ENCODE data around the gene PURA. TPM values are rescaled to one million over a fixed set of nuclear protein-coding genes. Genes with fewer than 3 reads are reported as not detected.
A peak's percentile ranks its signal among the peaks of the same experiment; 100 is the strongest.

Gene PURA
- total RNA-seq, 8 experiments from 2014 or later = 3.0 to 18.9 (median 8.0) TPM

DNA sequence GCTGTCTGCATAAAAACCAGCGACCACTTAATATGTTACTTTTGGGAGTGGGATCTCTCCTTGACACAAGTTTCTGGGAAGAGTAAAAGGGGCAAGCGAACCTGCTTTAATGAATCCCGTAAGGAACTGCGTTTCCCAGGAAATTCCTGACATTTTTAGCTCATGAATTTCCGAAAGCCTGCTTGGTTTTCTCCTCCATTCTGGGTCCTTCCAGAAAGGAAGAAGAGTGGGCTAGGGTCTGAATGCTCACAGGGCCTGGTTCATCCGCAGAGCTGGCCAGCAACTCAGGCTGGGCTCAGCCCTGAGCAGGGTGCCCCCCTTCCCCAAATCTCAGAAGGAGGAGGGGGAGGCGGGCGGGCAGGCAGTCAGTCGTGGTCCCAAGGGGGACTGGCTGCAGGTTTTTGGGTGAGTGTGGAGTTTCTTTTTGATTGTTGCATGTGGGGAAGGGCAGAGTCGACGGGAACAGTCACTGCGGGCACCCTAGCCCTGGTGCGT is 1.2 kb upstream of the PURA start:
- peaks cover 14 to 28% of the 10 kb centered on the region in 2 donors for H3K4me1 ChIP-seq (replicated peaks in 1 of 2)
- WGBS, 10 experiments = 0 to 16% (median 11%) methylated on average over 3 to 4 of the region's 13 CpGs; no CpG with 5 or more reads in 4 of the 10 experiments
- in situ Hi-C loops (cut with MboI; ENCODE audit: low pct_unique_long_range_greater_than_20kb in 2 of 9, low sequenced_read_pairs in 9 of 9, unreplicated experiment in 9 of 9) = no loop called here
- H3K4me3 ChIP-seq = peak overlapping the region in 2 of 5 donors; percentile 64 to 73
- H3K27ac ChIP-seq = no peak overlapping the region
- ATAC-seq (replicated peaks in 6 of 8) = no peak

DNA sequence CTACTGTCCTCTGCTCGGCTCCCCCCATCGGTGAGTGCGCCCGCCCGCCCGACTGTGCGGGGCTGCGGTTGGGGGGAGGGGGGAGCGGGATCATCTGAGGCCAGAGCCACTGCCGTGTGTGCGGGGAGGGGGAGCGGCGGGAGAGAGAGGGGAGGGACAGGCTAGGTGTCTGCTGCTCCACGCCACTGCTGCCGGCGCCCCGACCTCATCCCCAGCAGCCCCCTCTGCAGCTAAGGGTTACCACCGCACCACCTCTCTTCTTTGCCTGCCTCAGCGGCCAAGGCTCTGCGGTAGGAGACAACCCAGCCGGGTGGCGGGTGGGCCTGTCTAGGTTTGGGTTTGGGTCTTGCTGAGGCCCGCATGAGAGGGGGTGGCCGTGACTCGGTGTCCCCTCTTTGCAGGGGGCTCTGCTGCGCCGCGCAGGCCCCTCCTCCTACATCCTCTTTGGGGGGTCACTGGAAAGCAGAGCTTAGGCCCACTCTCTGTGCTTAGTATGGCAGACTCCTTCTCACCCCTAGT is 670 bp upstream of the PURA start:
- in situ Hi-C loops (cut with MboI; ENCODE audit: low pct_unique_long_range_greater_than_20kb in 2 of 9, low sequenced_read_pairs in 9 of 9, unreplicated experiment in 9 of 9) = no loop called here
- Histone ChIP-seq H3K27ac (no peak overlapping the region), H3K4me3 (peak overlapping the region; percentile 57 to 73 (median 64)), H3K4me1 (replicated peaks in 1 of 2) (peaks cover 14 to 28% of the 10 kb centered on the region in 2 donors)
- WGBS, 10 experiments = 0% methylated on average over 1 of the region's 28 CpGs; no CpG with 5 or more reads in 9 of the 10 experiments
- ATAC-seq (replicated peaks in 6 of 8) = peak; percentile 1 to 43 (median 27)

DNA sequence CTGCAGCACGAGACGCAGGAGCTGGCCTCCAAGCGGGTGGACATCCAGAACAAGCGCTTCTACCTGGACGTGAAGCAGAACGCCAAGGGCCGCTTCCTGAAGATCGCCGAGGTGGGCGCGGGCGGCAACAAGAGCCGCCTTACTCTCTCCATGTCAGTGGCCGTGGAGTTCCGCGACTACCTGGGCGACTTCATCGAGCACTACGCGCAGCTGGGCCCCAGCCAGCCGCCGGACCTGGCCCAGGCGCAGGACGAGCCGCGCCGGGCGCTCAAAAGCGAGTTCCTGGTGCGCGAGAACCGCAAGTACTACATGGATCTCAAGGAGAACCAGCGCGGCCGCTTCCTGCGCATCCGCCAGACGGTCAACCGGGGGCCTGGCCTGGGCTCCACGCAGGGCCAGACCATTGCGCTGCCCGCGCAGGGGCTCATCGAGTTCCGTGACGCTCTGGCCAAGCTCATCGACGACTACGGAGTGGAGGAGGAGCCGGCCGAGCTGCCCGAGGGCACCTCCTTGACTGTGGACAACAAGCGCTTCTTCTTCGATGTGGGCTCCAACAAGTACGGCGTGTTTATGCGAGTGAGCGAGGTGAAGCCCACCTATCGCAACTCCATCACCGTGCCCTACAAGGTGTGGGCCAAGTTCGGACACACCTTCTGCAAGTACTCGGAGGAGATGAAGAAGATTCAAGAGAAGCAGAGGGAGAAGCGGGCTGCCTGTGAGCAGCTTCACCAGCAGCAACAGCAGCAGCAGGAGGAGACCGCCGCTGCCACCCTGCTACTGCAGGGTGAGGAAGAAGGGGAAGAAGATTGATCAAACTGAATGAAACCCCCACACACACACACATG is 654 bp downstream of the PURA start:
- H3K4me1 ChIP-seq (replicated peaks in 1 of 2) = peaks cover 10 to 17% of the 10 kb centered on the region in 2 donors
- ATAC-seq (replicated peaks in 6 of 8) = peak; percentile 16 to 65 (median 30)
- 0 to 27% (median 10%) methylated on average over 1 to 9 of the region's 65 CpGs; no CpG with 5 or more reads in 5 of the 10 experiments for WGBS, 10 experiments
- H3K4me3 ChIP-seq = peak overlapping the region; percentile 57 to 73 (median 64)
- H3K27ac ChIP-seq = peak overlapping the region in 1 of 2 donors; percentile 43
- in situ Hi-C loops (cut with MboI; ENCODE audit: low pct_unique_long_range_greater_than_20kb in 2 of 9, low sequenced_read_pairs in 9 of 9, unreplicated experiment in 9 of 9) = no loop called here

DNA sequence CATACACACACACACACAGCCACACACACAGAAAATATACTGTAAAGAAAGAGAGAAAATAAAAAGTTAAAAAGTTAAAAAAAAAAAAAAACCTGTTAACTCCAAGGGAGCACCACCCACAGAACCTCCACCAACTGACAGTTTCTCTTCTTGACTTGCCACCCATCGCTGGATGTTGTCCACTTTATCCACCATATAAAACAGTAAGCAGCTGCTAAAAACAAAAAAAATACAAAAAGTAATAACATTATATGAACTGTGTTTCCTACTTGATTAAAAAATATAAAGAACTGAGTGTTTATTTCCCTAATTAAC is 1.2 kb downstream of the PURA start:
- no peak for ATAC-seq (replicated peaks in 6 of 8)
- Histone ChIP-seq H3K4me1 (replicated peaks in 1 of 2) (peaks cover 10 to 17% of the 10 kb centered on the region in 2 donors), H3K27ac (no peak overlapping the region), H3K4me3 (peak overlapping the region; percentile 57 to 73 (median 64))
- 0 to 60% (median 20%) methylated on average over 1 of the region's 1 CpG; no CpG with 5 or more reads in 3 of the 10 experiments for WGBS, 10 experiments
- in situ Hi-C loops (cut with MboI; ENCODE audit: low pct_unique_long_range_greater_than_20kb in 2 of 9, low sequenced_read_pairs in 9 of 9, unreplicated experiment in 9 of 9) = no loop called here

DNA sequence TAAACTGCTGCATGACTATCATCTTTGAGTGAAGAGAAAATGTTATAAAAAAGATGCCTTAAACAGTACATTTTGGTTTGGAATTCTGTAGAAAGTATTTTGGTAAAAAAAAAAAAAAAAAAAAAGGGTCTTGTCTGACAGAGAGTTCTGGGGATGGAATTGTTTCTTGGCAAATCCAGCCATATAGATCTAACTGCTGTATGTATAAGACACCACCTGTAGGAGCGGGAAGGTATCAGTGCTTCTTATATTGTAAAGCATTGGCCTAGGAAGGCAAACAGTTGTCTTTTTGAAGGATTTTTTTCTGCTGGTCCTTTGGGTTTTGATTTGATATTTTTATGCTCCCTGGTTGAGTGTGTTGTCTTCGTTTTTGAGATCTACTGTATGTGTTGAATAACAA is 2.8 kb downstream of the PURA start:
- in situ Hi-C loops (cut with MboI; ENCODE audit: low pct_unique_long_range_greater_than_20kb in 2 of 9, low sequenced_read_pairs in 9 of 9, unreplicated experiment in 9 of 9) = no loop called here
- Histone ChIP-seq H3K4me3 (no peak overlapping the region), H3K27ac (no peak overlapping the region), H3K4me1 (replicated peaks in 1 of 2) (peaks cover 10 to 17% of the 10 kb centered on the region in 2 donors)
- 23 to 83% (median 55%) methylated on average over 1 to 2 of the region's 2 CpGs; no CpG with 5 or more reads in 1 of the 10 experiments for WGBS, 10 experiments
- no peak for ATAC-seq (replicated peaks in 6 of 8)

DNA sequence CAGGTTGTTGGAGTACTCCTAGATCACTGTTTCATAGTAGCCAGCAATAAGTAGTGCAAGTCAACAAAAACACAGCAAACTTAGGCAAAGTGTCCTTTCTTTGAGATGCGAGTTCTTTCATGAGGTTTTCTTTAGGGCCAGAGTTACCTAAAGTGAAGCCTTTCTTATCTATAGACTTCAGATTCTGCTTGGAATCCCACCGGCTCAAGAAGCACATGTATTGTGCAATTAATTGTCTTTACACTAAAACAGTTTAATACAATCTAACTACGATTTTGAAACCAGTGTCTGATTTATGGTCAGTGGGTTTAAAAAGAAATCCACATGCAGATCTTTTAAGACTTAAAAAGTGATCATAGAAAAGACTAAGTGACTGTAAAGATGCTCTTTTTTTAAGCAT is 3.6 kb downstream of the PURA start:
- Histone ChIP-seq H3K27ac (no peak overlapping the region), H3K4me1 (replicated peaks in 1 of 2) (peaks cover 10 to 17% of the 10 kb centered on the region in 2 donors), H3K4me3 (no peak overlapping the region)
- WGBS, 10 experiments = 14 to 90% (median 47%) methylated on average over 1 to 3 of the region's 3 CpGs; no CpG with 5 or more reads in 1 of the 10 experiments
- ATAC-seq (replicated peaks in 6 of 8) = no peak
- in situ Hi-C loops (cut with MboI; ENCODE audit: low pct_unique_long_range_greater_than_20kb in 2 of 9, low sequenced_read_pairs in 9 of 9, unreplicated experiment in 9 of 9) = no loop called here

DNA sequence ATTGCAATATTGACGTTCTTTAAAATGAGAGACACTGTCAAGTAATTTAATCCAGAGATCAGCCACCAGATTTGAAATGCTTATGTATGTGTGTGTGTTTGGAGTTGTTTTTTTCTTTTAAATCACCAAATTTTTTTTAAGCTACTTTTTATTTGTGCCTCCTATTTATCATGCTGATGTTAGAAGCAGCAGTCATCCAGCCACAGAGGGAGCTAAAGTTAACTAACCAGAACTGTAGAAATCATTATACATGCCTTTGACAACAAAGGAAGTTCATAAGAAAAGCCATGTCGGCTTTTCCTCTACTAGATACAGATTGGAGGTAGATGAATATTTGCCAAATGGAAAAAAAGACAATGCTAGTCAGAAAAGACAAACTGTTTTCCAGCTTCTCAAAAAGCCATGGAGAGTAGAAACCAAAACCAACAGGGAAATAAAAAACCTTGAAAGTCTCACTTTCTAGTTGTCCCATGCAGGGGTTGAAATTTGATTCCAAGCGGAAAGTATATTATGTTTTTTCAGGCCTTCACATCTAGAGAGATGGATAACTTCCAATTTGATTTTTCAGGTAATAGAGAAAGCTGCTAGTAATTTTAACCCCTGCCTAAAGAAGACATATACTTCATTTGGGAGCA is 4.5 kb downstream of the PURA start:
- in situ Hi-C loops (cut with MboI; ENCODE audit: low pct_unique_long_range_greater_than_20kb in 2 of 9, low sequenced_read_pairs in 9 of 9, unreplicated experiment in 9 of 9) = no loop called here
- no peak for ATAC-seq (replicated peaks in 6 of 8)
- Histone ChIP-seq H3K4me3 (no peak overlapping the region), H3K4me1 (replicated peaks in 1 of 2) (peaks cover 8 to 17% of the 10 kb centered on the region in 2 donors), H3K27ac (no peak overlapping the region)
- 37 to 100% (median 60%) methylated on average over 1 to 3 of the region's 3 CpGs for WGBS, 10 experiments

DNA sequence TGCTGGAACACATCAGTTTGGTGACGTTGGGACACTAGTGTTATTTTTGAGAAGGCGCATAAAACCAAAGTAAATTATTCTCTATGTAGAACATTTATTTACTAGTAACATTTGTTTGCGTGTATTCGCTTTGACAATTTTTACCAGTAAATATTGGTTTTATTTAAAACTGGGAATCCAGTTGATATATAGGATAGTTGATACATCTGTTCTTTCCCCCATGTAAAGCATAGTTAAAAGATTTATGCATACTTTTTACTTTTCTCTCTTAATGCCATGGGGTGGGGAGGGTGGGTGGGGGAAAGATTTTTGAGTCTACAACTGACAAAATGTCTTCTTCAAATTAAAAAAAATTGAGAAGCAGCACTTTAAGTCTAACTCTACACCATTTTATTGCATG is 11.7 kb downstream of the PURA start, which contains the start of gene IGIP:
TSS of gene IGIP (plus strand) at position 301 of the 400 bp plus-strand sequence. CDS start 2,540 bp downstream, outside the sequence.
- in situ Hi-C loops (cut with MboI; ENCODE audit: low pct_unique_long_range_greater_than_20kb in 2 of 9, low sequenced_read_pairs in 9 of 9, unreplicated experiment in 9 of 9) = no loop called here
- WGBS, 10 experiments = 83 to 100% (median 93%) methylated on average over 1 to 4 of the region's 4 CpGs; no CpG with 5 or more reads in 1 of the 10 experiments
- no peak for ATAC-seq (replicated peaks in 6 of 8)
- no peak within 1 kb of the TSS for H3K4me3 ChIP-seq
- no peak within 1 kb of the TSS for H3K27ac ChIP-seq
- H3K4me1 ChIP-seq (replicated peaks in 1 of 2) = no peaks in the 10 kb centered on the region

DNA sequence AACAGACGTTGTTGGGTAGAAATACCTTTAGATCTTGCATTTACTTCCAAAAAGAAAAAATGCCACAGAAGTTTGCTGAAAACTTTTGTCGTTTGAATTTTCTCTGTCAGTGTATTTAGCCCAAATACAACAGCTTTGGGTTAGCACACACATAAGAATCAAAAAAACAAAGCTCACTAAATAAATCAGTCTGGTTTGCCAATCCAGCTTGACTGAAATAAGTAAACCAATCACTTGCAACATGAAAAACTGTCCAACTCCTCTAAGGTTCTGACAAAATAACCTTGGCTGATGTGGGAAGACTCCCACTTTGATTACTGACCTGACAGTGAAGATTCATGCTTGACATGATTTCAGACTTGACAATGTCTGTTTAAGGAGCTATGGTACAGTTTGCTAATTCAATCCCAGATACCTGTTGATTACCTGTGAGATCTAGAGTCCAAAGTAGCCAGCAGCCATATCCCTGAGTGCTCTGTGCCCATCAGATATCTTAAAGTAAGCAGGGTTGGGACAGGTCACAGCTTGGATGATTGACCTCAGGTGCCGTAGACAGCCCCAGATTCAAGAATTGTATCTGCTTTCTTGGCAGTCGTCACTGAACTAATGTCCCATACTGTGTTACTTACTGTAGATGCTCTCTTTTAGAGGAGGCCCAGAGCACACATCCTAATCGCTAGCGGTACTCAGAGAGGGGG is 12.6 kb downstream of the PURA start:
- no peak overlapping the region for H3K27ac ChIP-seq
- in situ Hi-C loops (cut with MboI; ENCODE audit: low pct_unique_long_range_greater_than_20kb in 2 of 9, low sequenced_read_pairs in 9 of 9, unreplicated experiment in 9 of 9) = no loop called here
- ATAC-seq (replicated peaks in 6 of 8) = no peak
- H3K4me1 ChIP-seq (replicated peaks in 1 of 2) = no peaks in the 10 kb centered on the region
- H3K4me3 ChIP-seq = no peak overlapping the region
- WGBS, 10 experiments = 50 to 88% (median 70%) methylated on average over 2 to 6 of the region's 6 CpGs; no CpG with 5 or more reads in 1 of the 10 experiments

DNA sequence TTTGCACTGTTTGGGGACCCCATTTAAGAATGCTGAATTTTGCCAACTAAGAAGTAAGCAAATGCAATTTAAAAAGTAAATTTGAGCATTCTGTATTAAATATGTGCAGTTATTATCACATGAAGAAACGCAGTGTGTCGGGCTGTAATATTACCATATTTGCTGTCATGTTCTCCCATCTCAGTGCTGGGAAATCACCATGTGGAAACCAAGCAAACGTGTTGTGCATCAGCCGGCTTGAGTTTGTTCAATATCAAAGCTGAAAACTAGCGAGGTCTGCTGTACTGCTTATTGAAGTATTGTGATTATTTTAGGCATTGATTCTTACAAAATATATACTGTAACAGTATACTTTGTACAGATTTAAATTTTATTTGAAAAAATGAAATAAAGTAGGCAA is 14.5 kb downstream of the PURA start:
- Histone ChIP-seq H3K27ac (no peak overlapping the region), H3K4me1 (replicated peaks in 1 of 2) (no peaks in the 10 kb centered on the region), H3K4me3 (no peak overlapping the region)
- no peak for ATAC-seq (replicated peaks in 6 of 8)
- WGBS, 10 experiments = 56 to 82% (median 77%) methylated on average over 2 to 5 of the region's 5 CpGs; no CpG with 5 or more reads in 1 of the 10 experiments
- in situ Hi-C loops (cut with MboI; ENCODE audit: low pct_unique_long_range_greater_than_20kb in 2 of 9, low sequenced_read_pairs in 9 of 9, unreplicated experiment in 9 of 9) = no loop called here

DNA sequence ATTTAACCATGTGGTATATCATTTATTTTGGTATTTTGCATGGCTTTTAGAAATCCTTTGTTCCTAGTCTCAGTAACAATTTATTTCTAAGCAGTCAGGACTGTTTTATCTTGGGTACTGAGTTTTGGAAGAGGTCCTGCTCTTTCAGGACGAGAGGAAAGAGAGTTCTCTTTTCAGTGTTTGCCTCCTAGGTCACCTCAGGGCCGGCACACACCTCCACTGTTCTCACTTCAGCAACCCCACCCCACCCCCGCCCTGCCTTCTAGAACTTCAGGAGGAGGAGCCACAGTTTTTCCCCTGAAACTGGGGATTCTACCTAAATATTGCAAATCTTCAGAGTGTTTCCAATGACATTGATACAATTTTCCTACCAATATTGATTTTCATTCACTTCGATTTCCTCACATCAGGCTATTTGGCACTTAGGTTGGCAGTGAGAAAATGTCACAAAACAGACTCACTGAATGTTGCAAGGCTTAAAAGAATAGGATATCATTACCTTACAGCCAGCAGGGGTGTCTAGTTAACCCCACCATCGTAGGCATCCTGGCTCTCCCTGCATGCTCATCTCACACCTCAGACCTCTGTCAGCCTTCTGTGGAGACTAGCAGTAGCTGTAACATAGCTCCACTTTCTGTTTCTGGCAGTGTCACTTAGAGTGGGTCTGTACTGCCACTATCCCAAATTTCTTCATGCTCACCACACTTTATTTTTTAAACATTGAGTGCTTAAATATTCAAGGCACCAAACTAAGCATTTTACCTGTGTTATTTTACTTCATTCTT is 17.2 kb downstream of the PURA start:
- Histone ChIP-seq H3K4me1 (replicated peaks in 1 of 2) (no peaks in the 10 kb centered on the region), H3K4me3 (no peak overlapping the region), H3K27ac (no peak overlapping the region)
- WGBS, 10 experiments = 0 to 83% (median 43%) methylated on average over 1 to 4 of the region's 5 CpGs; no CpG with 5 or more reads in 3 of the 10 experiments
- ATAC-seq (replicated peaks in 6 of 8) = no peak
- in situ Hi-C loops (cut with MboI; ENCODE audit: low pct_unique_long_range_greater_than_20kb in 2 of 9, low sequenced_read_pairs in 9 of 9, unreplicated experiment in 9 of 9) = no loop called here

DNA sequence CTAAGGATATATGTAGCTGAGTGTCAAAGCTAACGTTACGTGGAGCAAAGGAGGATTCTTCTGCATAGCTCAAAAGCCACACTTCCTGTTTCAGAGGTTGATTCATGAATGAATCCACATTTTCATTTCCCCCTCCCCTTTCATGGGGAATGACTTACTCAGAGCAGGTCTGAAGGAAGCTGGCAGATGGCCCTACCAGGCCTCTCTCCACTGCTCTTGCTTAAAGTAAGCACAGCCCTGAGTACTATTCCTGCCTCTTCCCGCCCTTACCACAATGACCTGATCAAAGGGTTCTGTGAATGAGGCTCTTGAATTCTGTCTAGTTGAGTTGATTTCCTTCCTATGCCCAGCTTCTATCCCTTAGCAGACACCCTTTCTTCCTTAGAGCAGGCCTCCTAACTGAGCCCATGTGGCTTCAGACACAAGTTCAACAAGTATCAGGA is 18.1 kb downstream of the PURA start:
- H3K4me3 ChIP-seq = no peak overlapping the region
- in situ Hi-C loops (cut with MboI; ENCODE audit: low pct_unique_long_range_greater_than_20kb in 2 of 9, low sequenced_read_pairs in 9 of 9, unreplicated experiment in 9 of 9) = no loop called here
- WGBS, 10 experiments = 26 to 77% (median 61%) methylated on average over 1 to 3 of the region's 3 CpGs; no CpG with 5 or more reads in 5 of the 10 experiments
- no peak overlapping the region for H3K27ac ChIP-seq
- H3K4me1 ChIP-seq (replicated peaks in 1 of 2) = no peaks in the 10 kb centered on the region
- ATAC-seq (replicated peaks in 6 of 8) = peak in 3 of 8 experiments; percentile 41 to 99 (median 98)

Measured in motor neuron (in vitro differentiated cells).